ENCODE data around the gene TRPV5.

Gene TRPV5

DNA sequence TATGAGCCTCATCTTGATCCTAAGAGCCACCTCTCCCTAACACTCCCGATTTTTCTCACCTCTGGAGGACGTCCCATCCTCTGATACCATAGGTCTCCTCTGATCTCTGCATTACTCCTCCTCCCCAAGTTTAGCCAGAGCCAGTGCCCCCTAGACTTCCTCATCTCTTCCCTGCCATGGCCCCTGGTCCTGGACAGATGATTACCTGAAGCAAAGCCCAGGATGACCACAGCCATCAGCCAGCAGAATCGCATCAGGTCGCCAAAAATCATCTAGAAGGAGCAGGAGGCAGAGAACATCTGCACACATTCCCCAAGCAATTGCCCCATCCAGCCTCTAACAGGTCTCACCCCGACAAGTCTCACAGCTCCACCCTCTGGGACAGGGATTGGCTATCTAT lies 59.7 kb downstream of the TRPV5 start:
- no peak for DNase-seq (ENCODE audit: low read depth)
- no peak for TF ChIP-seq CTCF (conservative IDR thresholded peaks at IDR 0.05; ENCODE audit: low read depth, low read length)
- H3K4me3 ChIP-seq (ENCODE audit: low read length) = no peak overlapping the region

DNA sequence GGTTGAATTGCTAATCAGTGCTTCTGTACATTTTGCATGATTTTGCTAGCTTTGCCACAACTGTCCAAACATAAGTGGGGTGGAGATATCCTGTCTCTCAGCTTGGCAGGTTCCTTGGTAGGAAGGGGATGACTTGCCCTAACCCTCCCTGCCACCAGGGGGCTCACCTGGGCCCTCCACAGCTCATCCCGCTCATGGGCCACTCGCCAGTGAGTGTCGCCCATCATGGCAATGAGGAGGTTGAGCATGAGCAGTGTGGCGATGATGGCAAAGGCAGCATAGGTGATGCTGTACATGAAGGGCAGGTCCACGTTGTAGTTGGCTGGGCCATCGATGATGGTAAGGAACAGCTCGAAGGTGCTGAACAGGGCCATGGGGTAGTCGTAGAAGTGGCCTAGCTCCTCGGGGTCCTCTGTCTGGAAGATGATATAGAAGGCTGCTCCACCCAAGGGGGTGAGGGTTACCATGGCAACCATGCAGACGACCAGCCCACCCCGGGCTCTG lies 60.2 kb downstream of the TRPV5 start:
- no peak for DNase-seq (ENCODE audit: low read depth)
- H3K4me3 ChIP-seq (ENCODE audit: low read length) = no peak overlapping the region
- TF ChIP-seq CTCF (conservative IDR thresholded peaks at IDR 0.05; ENCODE audit: low read depth, low read length) = peak; percentile 51

DNA sequence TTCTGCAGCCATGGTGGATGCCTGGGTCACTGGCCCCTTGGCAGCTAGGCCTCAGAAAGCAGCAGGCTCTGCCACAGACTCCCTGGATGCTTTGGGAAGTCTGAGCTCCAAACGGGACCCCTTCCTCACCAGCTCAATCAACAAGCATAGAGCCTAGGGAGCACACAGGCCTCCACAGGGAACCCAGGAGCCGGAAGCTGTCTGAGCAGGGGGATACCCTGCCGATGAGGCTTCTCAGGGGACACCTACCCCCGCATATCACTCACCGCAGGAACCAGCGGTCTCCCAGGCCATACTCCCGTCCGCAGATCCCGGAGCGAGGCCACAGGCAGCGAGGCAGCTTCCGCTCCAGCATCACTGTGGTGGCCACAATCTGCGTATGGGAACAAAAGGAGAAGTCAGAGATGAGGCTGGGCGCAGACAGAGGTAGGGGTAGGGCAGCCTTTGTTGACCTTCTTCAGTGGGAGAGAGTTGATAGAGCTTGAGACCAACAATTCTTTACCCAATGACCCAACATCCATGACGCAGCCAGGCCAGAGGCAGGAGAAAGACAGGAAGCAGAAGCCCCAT lies 61.4 kb downstream of the TRPV5 start:
- no peak for TF ChIP-seq CTCF (conservative IDR thresholded peaks at IDR 0.05; ENCODE audit: low read depth, low read length)
- no peak for DNase-seq (ENCODE audit: low read depth)
- no peak overlapping the region for H3K4me3 ChIP-seq (ENCODE audit: low read length)

DNA sequence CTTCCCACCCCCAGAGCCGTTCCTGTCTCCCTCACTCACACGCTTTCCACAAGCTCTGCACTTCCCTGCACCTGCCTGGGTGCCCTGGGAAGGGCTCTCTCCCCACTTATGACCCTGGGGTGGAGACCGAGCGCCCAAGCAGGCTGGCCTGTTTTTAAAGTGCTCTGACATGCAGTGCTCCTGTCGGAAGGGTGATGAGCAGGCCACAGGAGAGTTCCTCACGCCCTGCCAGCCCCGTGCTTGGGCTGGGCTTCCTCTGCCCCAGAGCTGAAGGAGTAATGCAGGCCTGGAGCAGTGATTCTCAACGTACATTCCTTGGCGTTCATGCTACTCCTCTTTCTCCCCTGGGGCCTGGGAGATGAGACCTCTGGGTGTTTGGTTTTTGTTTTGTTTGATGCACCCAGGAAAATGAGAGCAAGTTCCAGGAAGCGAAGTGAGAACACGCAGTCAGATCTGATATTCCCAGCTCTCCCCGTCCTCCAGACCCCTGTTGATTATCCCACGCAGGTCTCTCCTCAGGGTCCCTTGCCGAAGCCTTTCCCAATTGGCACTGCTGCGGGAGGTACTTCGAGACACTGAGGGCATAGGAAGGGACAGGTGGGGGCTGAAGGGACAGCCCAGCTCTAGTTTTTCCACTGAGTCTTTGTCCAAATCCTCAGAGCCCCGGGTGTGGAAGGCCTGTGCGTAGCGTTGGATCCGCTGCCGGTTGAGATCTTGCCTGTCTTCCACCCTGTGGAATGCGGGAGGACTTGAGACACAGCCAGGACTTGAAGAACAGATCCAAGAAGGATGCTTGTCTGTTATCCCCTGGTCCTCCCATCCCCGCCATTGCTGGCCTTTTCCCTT lies 62.1 kb downstream of the TRPV5 start:
- DNase-seq (ENCODE audit: low read depth) = no peak
- no peak for TF ChIP-seq CTCF (conservative IDR thresholded peaks at IDR 0.05; ENCODE audit: low read depth, low read length)
- no peak overlapping the region for H3K4me3 ChIP-seq (ENCODE audit: low read length)

DNA sequence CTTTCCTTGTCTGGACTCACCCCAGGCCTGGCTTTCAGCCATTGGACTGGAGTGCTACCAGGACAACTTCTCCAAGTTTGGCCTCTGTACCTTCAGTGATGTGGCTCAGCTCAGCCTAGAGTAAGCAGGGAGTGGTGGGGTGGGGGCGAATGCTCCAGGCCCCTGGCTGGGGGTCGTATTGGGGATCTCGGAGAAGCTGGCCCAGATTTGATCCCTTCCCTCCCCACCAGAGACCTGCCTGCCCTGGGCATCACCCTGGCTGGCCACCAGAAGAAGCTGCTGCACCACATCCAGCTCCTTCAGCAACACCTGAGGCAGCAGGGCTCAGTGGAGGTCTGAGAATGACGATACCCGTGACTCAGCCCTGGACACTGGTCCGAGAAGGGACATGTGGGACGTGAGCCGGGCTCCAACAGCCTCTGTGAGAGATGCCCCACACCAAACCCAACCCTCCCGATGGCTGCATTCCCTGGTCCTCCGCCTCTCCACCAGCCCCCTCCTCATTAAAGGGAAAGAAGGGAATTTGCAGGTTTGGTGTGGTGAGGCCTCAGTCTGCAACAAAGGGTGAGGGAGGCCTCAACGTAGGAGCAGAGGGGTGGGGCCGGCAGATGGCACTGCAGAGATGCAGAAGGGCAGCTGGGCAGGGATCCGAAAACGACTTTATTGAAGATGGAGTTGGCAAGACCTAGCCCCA lies 62.8 kb downstream of the TRPV5 start:
- no peak for TF ChIP-seq CTCF (conservative IDR thresholded peaks at IDR 0.05; ENCODE audit: low read depth, low read length)
- DNase-seq (ENCODE audit: low read depth) = no peak
- no peak overlapping the region for H3K4me3 ChIP-seq (ENCODE audit: low read length)

- H3K4me3 ChIP-seq (ENCODE audit: low read length) = no peak overlapping the region
- no peak for TF ChIP-seq CTCF (conservative IDR thresholded peaks at IDR 0.05; ENCODE audit: low read depth, low read length)
- DNase-seq (ENCODE audit: low read depth) = no peak
Measured at GRCh38 chr7:142870147-142870559, 63.4 kb downstream of the TRPV5 start.
